ENCODE data around the gene IGF2R.

DNA sequence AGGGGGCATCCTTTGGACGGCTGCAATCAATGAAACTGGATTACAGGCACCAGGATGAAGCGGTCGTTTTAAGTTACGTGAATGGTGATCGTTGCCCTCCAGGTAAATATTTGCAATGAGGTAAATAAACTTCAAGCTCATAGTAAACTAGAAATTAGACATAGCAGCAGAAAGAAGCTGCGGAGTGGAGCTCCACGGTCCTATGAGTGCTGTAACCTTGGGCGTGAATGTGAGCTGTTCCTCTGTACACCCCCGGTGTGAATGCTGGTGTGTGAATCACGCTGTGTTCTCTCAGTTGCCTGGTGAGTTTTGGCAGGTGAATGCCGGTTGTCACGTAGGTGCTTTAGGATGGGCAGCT, 110.8 kb downstream of the IGF2R start:
- TF ChIP-seq, protein P1, sequence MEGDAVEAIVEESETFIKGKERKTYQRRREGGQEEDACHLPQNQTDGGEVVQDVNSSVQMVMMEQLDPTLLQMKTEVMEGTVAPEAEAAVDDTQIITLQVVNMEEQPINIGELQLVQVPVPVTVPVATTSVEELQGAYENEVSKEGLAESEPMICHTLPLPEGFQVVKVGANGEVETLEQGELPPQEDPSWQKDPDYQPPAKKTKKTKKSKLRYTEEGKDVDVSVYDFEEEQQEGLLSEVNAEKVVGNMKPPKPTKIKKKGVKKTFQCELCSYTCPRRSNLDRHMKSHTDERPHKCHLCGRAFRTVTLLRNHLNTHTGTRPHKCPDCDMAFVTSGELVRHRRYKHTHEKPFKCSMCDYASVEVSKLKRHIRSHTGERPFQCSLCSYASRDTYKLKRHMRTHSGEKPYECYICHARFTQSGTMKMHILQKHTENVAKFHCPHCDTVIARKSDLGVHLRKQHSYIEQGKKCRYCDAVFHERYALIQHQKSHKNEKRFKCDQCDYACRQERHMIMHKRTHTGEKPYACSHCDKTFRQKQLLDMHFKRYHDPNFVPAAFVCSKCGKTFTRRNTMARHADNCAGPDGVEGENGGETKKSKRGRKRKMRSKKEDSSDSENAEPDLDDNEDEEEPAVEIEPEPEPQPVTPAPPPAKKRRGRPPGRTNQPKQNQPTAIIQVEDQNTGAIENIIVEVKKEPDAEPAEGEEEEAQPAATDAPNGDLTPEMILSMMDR (IDR thresholded peaks at IDR 0.05), result no peak
- TF ChIP-seq POLR2A (IDR thresholded peaks at IDR 0.05) (no peak), POLR2AphosphoS5 (IDR thresholded peaks at IDR 0.05; ENCODE audit: insufficient read depth in 1 of 2, low read depth in 1 of 2) (no peak)

Data from vagina (tissue), 2 donors.